Measurements from ENCODE around the gene RGS14. TPM values are rescaled to one million over a fixed set of nuclear protein-coding genes. Genes with fewer than 3 reads are reported as not detected.

The RGS14 gene
- total and polyA plus RNA-seq, 4 donors, result 5.7 to 15.0 (median 9.1) TPM

DNA sequence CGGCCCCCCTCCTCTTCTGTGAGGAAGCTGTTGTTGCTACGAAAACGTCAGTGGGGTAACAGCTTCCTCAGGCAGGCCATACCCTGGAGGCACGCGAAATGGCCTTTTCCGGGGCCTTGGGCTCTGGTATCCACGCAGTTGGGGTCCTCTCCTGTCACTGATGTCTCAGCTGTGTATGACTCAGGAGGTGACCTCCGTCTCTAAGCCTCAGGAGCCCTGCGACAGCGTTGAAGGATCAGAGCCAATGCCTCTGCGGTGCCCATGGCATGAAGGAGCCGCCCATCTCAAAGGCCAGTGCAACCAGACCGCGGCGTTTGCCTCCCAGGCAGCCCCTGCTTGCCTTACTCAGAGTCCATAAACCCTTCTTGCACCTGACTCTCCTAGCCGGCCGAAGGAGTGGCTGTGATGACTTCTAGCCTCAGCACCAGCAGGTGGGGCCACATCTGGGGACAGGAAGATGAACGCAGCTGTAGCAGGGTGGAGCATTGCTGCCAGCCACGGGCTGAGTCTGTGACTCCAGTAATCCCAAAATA is 45.0 kb upstream of the RGS14 start:
- Histone ChIP-seq H3K27ac (ENCODE audit: low read depth in 1 of 2, low read length in 2 of 2) (no peak overlapping the region), H3K36me3 (ENCODE audit: control insufficient read depth in 1 of 2, insufficient read depth in 2 of 2, low read length in 1 of 2) (no peaks in the 10 kb centered on the region), H3K4me1 (ENCODE audit: control insufficient read depth in 1 of 2, insufficient read depth in 2 of 2, low read length in 2 of 2) (no peaks in the 10 kb centered on the region), H3K27me3 (ENCODE audit: control insufficient read depth in 1 of 2, insufficient read depth in 2 of 2, low read length in 1 of 2) (no peaks in the 10 kb centered on the region), H3K9me3 (ENCODE audit: control insufficient read depth, low read length) (no peaks in the 10 kb centered on the region), H3K4me3 (ENCODE audit: low read length in 2 of 2) (no peak overlapping the region)
- intact Hi-C loops (cut with DNase I), result loop anchor here in 1 of 2 donors (5.0 kb wide), 3 partner anchors 55 to 200 kb away; no protein-coding TSS in a partner anchor
- ATAC-seq (ENCODE audit: low FRiP score) (no peak), DNase-seq (peak; percentile 50 to 74)
- WGBS, 2 donors, result 6 to 8% methylated on average over 19 of the region's 19 CpGs

DNA sequence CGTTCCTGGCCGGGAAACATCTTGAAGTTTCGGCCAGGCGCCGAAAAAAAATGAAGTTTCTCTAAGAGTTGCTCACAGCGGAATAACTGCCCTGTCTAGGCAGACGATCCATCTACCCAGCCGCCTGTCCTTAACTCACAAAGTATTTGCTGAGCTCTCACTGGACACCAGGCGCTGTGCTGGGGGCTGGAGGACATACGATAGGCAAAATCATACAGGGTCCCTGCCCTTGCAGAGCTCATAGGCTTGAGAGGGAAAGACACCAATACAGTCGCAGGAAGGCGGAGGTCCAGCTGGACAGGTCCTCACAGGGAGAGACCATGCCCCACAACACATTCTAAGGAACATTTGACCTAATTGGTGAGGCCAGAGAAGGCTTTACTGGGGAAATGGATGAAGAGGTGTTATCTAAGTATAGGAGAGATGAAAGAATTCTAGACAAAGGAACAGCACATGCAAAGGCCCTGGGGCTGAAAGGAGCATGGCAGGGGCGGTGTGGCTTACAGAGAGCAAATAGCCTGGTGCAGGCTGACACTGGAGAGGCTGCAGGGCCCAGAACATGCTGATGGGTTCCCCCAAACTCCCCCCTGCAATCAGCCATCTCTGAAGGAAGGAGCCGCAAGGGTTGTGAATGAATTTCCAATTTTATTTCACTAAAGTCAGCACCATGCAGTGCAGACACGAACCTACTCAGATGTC is 44.0 kb upstream of the RGS14 start:
- ATAC-seq (ENCODE audit: low FRiP score), result no peak
- no peak overlapping the region for H3K27ac ChIP-seq (ENCODE audit: low read depth in 1 of 2, low read length in 2 of 2)
- H3K9me3 ChIP-seq (ENCODE audit: control insufficient read depth, low read length), result no peaks in the 10 kb centered on the region
- no peaks in the 10 kb centered on the region for H3K27me3 ChIP-seq (ENCODE audit: control insufficient read depth in 1 of 2, insufficient read depth in 2 of 2, low read length in 1 of 2)
- 91 to 94% methylated on average over 15 of the region's 15 CpGs for WGBS, 2 donors
- DNase-seq, result peak; percentile 36 to 56
- intact Hi-C loops (cut with DNase I), result loop anchor here in 1 of 2 donors (5.0 kb wide), 3 partner anchors 54 to 201 kb away; no protein-coding TSS in a partner anchor
- no peak overlapping the region for H3K4me3 ChIP-seq (ENCODE audit: low read length in 2 of 2)
- no peaks in the 10 kb centered on the region for H3K36me3 ChIP-seq (ENCODE audit: control insufficient read depth in 1 of 2, insufficient read depth in 2 of 2, low read length in 1 of 2)
- H3K4me1 ChIP-seq (ENCODE audit: control insufficient read depth in 1 of 2, insufficient read depth in 2 of 2, low read length in 2 of 2), result no peaks in the 10 kb centered on the region

DNA sequence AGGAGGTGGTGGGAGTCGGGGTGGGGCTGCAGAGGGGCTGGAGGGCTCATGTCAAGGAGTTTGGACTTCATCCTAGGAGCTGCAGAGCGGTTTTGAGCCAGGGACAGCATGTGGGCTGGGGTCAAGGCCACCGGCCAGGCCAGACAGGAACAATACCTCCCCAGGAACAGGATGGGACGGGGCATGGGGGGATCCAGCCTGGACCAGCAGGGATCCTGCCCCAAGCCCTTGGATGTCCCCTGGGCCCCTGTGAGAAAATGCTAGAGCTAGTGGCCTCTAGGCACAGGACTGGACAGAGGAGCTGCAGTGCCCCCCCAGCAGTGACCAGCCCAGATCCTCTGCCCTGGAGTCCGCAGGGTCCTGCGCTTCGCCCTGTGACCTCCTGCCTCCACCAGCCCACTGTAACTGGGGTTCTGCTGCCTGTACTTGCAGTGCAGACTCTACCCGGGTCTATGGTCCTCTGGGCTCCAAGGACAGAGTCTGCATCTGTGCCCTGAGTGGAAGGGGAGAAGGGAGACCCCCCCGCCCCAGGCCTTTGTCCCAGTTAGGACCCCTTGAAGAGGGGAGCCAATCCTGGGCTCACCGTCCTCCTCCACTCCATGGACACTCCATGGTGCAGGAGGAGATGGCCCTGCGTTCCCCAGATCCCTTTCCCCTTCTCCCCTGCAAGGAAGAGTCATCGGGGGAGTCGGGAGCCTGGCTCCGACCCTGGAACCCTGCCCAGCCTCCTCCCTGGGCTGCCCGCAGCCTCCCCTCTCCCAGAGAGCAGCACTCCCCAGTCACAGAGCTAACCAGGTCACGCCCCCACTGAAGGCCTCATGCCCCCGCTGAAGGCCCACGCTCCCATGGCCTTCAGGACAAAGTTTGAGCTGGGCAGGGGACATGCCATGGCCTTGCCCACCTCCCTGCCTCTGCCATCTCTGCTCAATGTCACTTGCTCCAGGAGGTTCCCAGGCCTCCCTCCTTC is 43.1 kb upstream of the RGS14 start:
- no peak for ATAC-seq (ENCODE audit: low FRiP score)
- Histone ChIP-seq H3K27ac (ENCODE audit: low read depth in 1 of 2, low read length in 2 of 2) (no peak overlapping the region), H3K27me3 (ENCODE audit: control insufficient read depth in 1 of 2, insufficient read depth in 2 of 2, low read length in 1 of 2) (no peaks in the 10 kb centered on the region), H3K4me3 (ENCODE audit: low read length in 2 of 2) (no peak overlapping the region), H3K9me3 (ENCODE audit: control insufficient read depth, low read length) (no peaks in the 10 kb centered on the region), H3K4me1 (ENCODE audit: control insufficient read depth in 1 of 2, insufficient read depth in 2 of 2, low read length in 2 of 2) (no peaks in the 10 kb centered on the region), H3K36me3 (ENCODE audit: control insufficient read depth in 1 of 2, insufficient read depth in 2 of 2, low read length in 1 of 2) (no peaks in the 10 kb centered on the region)
- WGBS, 2 donors, result 87 to 93% methylated on average over 14 to 18 of the region's 18 CpGs
- peak; percentile 47 to 69 for DNase-seq
- intact Hi-C loops (cut with DNase I), result loop anchor here in 1 of 2 donors (5.0 kb wide), 3 partner anchors 53 to 202 kb away; no protein-coding TSS in a partner anchor

DNA sequence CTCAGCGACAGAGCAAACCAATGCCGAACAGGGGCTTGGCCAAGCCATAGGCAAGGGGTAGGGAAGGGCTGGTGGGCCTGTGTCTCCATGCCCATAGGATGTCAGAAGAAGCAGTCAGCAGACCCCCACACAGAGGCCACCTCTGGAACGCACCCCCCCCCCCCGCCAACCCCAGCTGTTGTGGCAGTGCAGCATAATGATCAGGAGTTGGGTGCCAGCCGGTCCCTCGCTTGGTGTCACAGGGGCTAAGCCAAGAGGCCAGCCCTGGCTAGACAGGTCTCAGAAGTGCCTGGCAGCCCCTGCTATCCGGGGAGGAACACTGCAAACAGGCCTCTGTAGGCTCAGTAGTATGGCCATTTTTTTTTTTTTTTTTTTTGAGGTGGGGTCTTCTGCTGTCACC is 42.3 kb upstream of the RGS14 start:
- intact Hi-C loops (cut with DNase I), result no loop called here
- no peak for ATAC-seq (ENCODE audit: low FRiP score)
- no peaks in the 10 kb centered on the region for H3K36me3 ChIP-seq (ENCODE audit: control insufficient read depth in 1 of 2, insufficient read depth in 2 of 2, low read length in 1 of 2)
- H3K27ac ChIP-seq (ENCODE audit: low read depth in 1 of 2, low read length in 2 of 2), result no peak overlapping the region
- H3K4me1 ChIP-seq (ENCODE audit: control insufficient read depth in 1 of 2, insufficient read depth in 2 of 2, low read length in 2 of 2), result no peaks in the 10 kb centered on the region
- DNase-seq, result peak in 1 of 2 donors; percentile 41
- H3K4me3 ChIP-seq (ENCODE audit: low read length in 2 of 2), result no peak overlapping the region
- 90 to 93% methylated on average over 7 of the region's 7 CpGs for WGBS, 2 donors
- no peaks in the 10 kb centered on the region for H3K9me3 ChIP-seq (ENCODE audit: control insufficient read depth, low read length)
- no peaks in the 10 kb centered on the region for H3K27me3 ChIP-seq (ENCODE audit: control insufficient read depth in 1 of 2, insufficient read depth in 2 of 2, low read length in 1 of 2)

DNA sequence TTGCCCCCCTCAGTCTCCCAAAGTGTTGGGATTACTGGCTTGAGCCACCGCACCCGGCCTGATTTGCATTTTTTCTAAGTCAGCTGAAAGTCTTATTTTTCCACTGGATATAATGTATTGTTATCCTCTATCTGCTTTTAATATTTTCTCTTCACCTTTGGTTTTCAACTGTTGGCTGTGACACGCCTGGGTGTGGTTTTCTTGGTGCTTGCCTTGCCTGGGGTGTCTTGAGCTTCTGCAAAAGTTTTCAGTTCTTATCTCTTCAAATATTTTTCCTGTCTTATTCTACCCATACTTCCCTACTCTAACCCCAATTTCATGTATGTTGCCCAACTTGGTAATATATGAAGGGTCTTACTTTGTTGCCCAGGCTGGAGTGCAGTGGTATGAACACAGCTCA is 41.7 kb upstream of the RGS14 start:
- DNase-seq (peak in 1 of 2 donors; percentile 18), ATAC-seq (ENCODE audit: low FRiP score) (no peak)
- H3K36me3 ChIP-seq (ENCODE audit: control insufficient read depth in 1 of 2, insufficient read depth in 2 of 2, low read length in 1 of 2), result no peaks in the 10 kb centered on the region
- no peak overlapping the region for H3K4me3 ChIP-seq (ENCODE audit: low read length in 2 of 2)
- no peaks in the 10 kb centered on the region for H3K4me1 ChIP-seq (ENCODE audit: control insufficient read depth in 1 of 2, insufficient read depth in 2 of 2, low read length in 2 of 2)
- intact Hi-C loops (cut with DNase I), result no loop called here
- WGBS, 2 donors, result 93 to 95% methylated on average over 3 of the region's 3 CpGs
- no peaks in the 10 kb centered on the region for H3K27me3 ChIP-seq (ENCODE audit: control insufficient read depth in 1 of 2, insufficient read depth in 2 of 2, low read length in 1 of 2)
- H3K27ac ChIP-seq (ENCODE audit: low read depth in 1 of 2, low read length in 2 of 2), result no peak overlapping the region
- H3K9me3 ChIP-seq (ENCODE audit: control insufficient read depth, low read length), result no peaks in the 10 kb centered on the region

DNA sequence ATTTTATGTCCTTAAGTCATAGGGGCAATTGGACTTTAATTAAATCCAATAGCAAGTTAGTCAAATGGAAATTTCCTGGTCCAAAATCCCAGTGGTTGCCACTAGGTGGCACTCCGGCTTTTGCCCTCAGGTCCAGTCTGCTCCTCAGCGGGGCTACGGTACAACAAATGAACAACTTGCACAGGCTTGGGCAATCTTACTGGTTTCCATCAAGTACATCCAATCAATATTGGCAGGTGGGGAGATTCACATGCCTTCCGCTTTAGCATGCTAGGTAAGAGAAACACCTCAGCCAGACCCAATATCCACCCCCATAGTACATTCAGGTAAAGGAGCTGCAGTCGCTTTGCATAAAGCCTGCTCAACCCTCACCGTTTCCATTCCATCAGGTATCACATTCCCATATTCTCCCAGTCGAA is 39.8 kb upstream of the RGS14 start:
- ATAC-seq (ENCODE audit: low FRiP score) (no peak), DNase-seq (peak in 1 of 2 donors; percentile 82)
- Histone ChIP-seq H3K27ac (ENCODE audit: low read depth in 1 of 2, low read length in 2 of 2) (no peak overlapping the region), H3K36me3 (ENCODE audit: control insufficient read depth in 1 of 2, insufficient read depth in 2 of 2, low read length in 1 of 2) (no peaks in the 10 kb centered on the region), H3K4me1 (ENCODE audit: control insufficient read depth in 1 of 2, insufficient read depth in 2 of 2, low read length in 2 of 2) (no peaks in the 10 kb centered on the region), H3K4me3 (ENCODE audit: low read length in 2 of 2) (no peak overlapping the region), H3K9me3 (ENCODE audit: control insufficient read depth, low read length) (no peaks in the 10 kb centered on the region), H3K27me3 (ENCODE audit: control insufficient read depth in 1 of 2, insufficient read depth in 2 of 2, low read length in 1 of 2) (no peaks in the 10 kb centered on the region)
- 39 to 41% methylated on average over 7 of the region's 7 CpGs for WGBS, 2 donors
- intact Hi-C loops (cut with DNase I), result no loop called here

DNA sequence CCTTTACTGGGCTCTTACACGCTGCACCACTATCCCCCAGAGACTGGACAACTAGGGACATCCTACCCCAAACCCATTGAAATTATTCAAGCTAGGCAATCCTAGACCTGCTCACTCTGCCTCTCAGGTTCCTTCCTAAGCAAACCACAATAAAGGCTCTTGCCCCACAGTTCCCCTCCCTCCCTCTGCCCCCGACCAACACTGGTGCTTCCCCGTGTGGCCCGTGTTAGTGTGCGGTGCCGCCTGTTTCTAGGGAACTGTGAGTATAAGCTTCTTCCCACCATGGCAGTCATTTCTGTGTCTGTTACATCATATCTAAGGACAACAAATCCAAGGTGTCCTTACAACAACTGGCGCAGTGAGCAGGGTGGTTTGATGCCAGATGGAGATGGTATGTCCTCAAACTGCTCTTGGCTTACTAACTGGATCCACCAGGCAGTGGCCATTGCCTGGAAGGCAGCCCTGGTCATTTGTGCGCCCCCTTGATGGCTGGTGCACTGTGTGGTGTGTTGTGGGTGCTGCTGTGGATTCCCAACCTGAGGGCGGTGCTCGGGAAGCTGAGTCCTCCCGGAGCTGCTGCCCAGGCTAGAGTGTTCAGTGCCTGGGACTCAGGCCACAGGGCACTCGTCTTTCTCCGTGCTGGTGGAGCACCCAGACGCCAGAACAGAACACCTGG is 37.7 kb upstream of the RGS14 start:
- Histone ChIP-seq H3K4me1 (ENCODE audit: control insufficient read depth in 1 of 2, insufficient read depth in 2 of 2, low read length in 2 of 2) (no peaks in the 10 kb centered on the region), H3K27me3 (ENCODE audit: control insufficient read depth in 1 of 2, insufficient read depth in 2 of 2, low read length in 1 of 2) (no peaks in the 10 kb centered on the region), H3K9me3 (ENCODE audit: control insufficient read depth, low read length) (no peaks in the 10 kb centered on the region), H3K36me3 (ENCODE audit: control insufficient read depth in 1 of 2, insufficient read depth in 2 of 2, low read length in 1 of 2) (peaks cover 0 to 1% of the 10 kb centered on the region in 2 donors), H3K27ac (ENCODE audit: low read depth in 1 of 2, low read length in 2 of 2) (no peak overlapping the region), H3K4me3 (ENCODE audit: low read length in 2 of 2) (no peak overlapping the region)
- ATAC-seq (ENCODE audit: low FRiP score) (no peak), DNase-seq (peak in 1 of 2 donors; percentile 55)
- intact Hi-C loops (cut with DNase I), result no loop called here
- 94 to 95% methylated on average over 14 of the region's 14 CpGs for WGBS, 2 donors

DNA sequence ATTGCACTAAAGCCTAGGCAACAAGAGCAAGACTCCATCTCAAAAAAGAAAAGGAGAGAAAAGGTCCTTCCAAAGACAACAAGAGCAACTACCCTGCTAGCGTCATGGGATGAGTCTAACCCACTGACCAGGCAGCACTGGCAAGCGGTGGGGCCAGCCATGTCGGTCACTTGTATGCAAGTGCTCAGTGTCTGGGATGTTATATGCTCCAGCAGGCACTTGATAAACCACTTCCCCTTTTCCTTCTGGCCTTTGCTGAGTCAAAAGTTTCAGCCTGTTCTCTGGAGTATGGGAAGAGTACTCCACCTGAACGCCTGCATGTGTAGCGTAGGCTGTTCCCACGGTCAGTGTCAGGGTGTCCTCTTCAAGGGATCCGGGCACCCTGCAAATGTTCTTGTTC is 36.8 kb upstream of the RGS14 start:
- H3K4me1 ChIP-seq (ENCODE audit: control insufficient read depth in 1 of 2, insufficient read depth in 2 of 2, low read length in 2 of 2), result no peaks in the 10 kb centered on the region
- 94 to 95% methylated on average over 7 of the region's 7 CpGs for WGBS, 2 donors
- no peaks in the 10 kb centered on the region for H3K27me3 ChIP-seq (ENCODE audit: control insufficient read depth in 1 of 2, insufficient read depth in 2 of 2, low read length in 1 of 2)
- H3K9me3 ChIP-seq (ENCODE audit: control insufficient read depth, low read length), result no peaks in the 10 kb centered on the region
- ATAC-seq (ENCODE audit: low FRiP score) (no peak), DNase-seq (peak; percentile 67 to 76)
- H3K4me3 ChIP-seq (ENCODE audit: low read length in 2 of 2), result no peak overlapping the region
- H3K27ac ChIP-seq (ENCODE audit: low read depth in 1 of 2, low read length in 2 of 2), result no peak overlapping the region
- intact Hi-C loops (cut with DNase I), result no loop called here
- H3K36me3 ChIP-seq (ENCODE audit: control insufficient read depth in 1 of 2, insufficient read depth in 2 of 2, low read length in 1 of 2), result peaks cover 0 to 2% of the 10 kb centered on the region in 2 donors

All from aorta (tissue), 5 donors.